GM06990 (cell line): Measurements from ENCODE around the gene BRINP1.

Experiments
- DNase-seq: peaks from one replicate; pipeline ENCODE4 v3.0.0-alpha.2; 2011; ENCODE audit not compliant: insufficient read length; ENCODE audit errors: extremely low read depth
- H3K27me3 ChIP-seq: replicated peaks from 2 replicates; pipeline ENCODE4 v1.6.0; 2011; ENCODE audit warnings: low read length; ENCODE audit not compliant: control insufficient read depth, insufficient read depth
- H3K36me3 ChIP-seq: 2 replicates; pipeline ENCODE4 v1.5.1; 2011; ENCODE audit warnings: low read length; ENCODE audit not compliant: control insufficient read depth, insufficient read depth
- H3K4me3 ChIP-seq: replicated peaks from 2 replicates; pipeline ENCODE4 v1.5.1; 2011; ENCODE audit warnings: low read depth, mild to moderate bottlenecking, control low read depth, low read length
- CTCF ChIP-seq: IDR thresholded peaks from 2 replicates; pipeline ENCODE4 v1.5.1; 2011; ENCODE audit warnings: low read length, control low read depth, mild to moderate bottlenecking, inconsistent platforms; ENCODE audit not compliant: insufficient read depth, poor library complexity, severe bottlenecking

BRINP1 gene

GRCh38 chr9:119369680-119370366, 588 bp upstream of the BRINP1 start:
- Histone ChIP-seq H3K4me3 (no peak overlapping the region), H3K36me3 (no peaks in the 10 kb centered on the region), H3K27me3 (no peaks in the 10 kb centered on the region; the same call in 1 of the 2 replicates)
- no peak for TF ChIP-seq CTCF
- DNase-seq = no peak

GRCh38 chr9:119368179-119368578, 1.1 kb downstream of the BRINP1 start:
- H3K27me3 ChIP-seq = no peaks in the 10 kb centered on the region; the same call in 1 of the 2 replicates
- TF ChIP-seq CTCF = no peak
- no peak for DNase-seq
- H3K36me3 ChIP-seq = no peaks in the 10 kb centered on the region
- no peak overlapping the region for H3K4me3 ChIP-seq

GRCh38 chr9:119367683-119368075, 1.6 kb downstream of the BRINP1 start:
- Histone ChIP-seq H3K36me3 (no peaks in the 10 kb centered on the region), H3K27me3 (no peaks in the 10 kb centered on the region; the same call in 1 of the 2 replicates), H3K4me3 (no peak overlapping the region)
- DNase-seq = no peak
- TF ChIP-seq CTCF = no peak

- DNase-seq = no peak
- no peaks in the 10 kb centered on the region; the same call in 1 of the 2 replicates for H3K27me3 ChIP-seq
- H3K36me3 ChIP-seq = no peaks in the 10 kb centered on the region
- TF ChIP-seq CTCF = no peak
- H3K4me3 ChIP-seq = no peak overlapping the region
These were observed 2.1 kb downstream of the BRINP1 start for GRCh38 chr9:119366909-119367682.

- peak; percentile 55 for TF ChIP-seq CTCF
- Histone ChIP-seq H3K4me3 (no peak overlapping the region), H3K27me3 (no peaks in the 10 kb centered on the region; the same call in 1 of the 2 replicates), H3K36me3 (no peaks in the 10 kb centered on the region)
- DNase-seq = no peak
These were observed 3.8 kb downstream of the BRINP1 start for GRCh38 chr9:119365291-119366027.
